Esophagus muscularis mucosa (tissue), 4 donors: ENCODE results near the gene HNRNPA2B1. TPM values are rescaled to one million over a fixed set of nuclear protein-coding genes. Genes with fewer than 3 reads are reported as not detected.

Source experiments
- DNase-seq: peaks from one replicate; pipeline ENCODE4 v3.0.0-alpha.2; 2017; ENCODE audit errors: extremely low spot score
- H3K27ac ChIP-seq, 4 donors: fragments of 200-600 bp; sonication (generic); replicated peaks in 1 of 4; 1 replicate in 3 of 4; 2 replicates in 1 of 4; pipeline ENCODE4 v1.5.1; 2016 to 2019; ENCODE audit warnings: mild to moderate bottlenecking in 1 of 4
- H3K27me3 ChIP-seq, 4 donors: fragments of 200-600 bp; sonication (generic); one replicate each; pipeline versions ENCODE4 v1.5.1 to v1.6.0; 2016 to 2019
- H3K36me3 ChIP-seq, 4 donors: fragments of 200-600 bp; sonication (generic); one replicate each; pipeline ENCODE4 v1.5.1; 2016 to 2019
- H3K4me1 ChIP-seq, 4 donors: fragments of 200-600 bp; sonication (generic); one replicate each; pipeline ENCODE4 v1.5.1; 2016 to 2019
- H3K4me3 ChIP-seq, 4 donors: fragments of 200-600 bp; sonication (generic); 1 replicate in 2 of 4; 2 replicates in 2 of 4; pipeline ENCODE4 v1.5.1; 2016 to 2019; ENCODE audit warnings: mild to moderate bottlenecking in 4 of 4, moderate library complexity in 1 of 4
- H3K9me3 ChIP-seq, 4 donors: fragments of 200-600 bp; sonication (generic); 1 replicate in 3 of 4; 2 replicates in 1 of 4; pipeline ENCODE4 v1.5.1; 2016 to 2019
- CTCF ChIP-seq, 3 experiments: fragments of 200-600 bp in 2 of 3; fragments of 450-650 bp in 1 of 3; sonication (generic) in 2 of 3; IDR thresholded peaks; one replicate each; pipeline ENCODE4 v1.5.1; 2017 to 2019; ENCODE audit warnings: antibody characterized with exemption in 3 of 3, mild to moderate bottlenecking in 2 of 3, moderate library complexity in 1 of 3
- EP300 ChIP-seq: sonication (generic); formaldehyde crosslinking; IDR thresholded peaks from one replicate; pipeline ENCODE4 v1.6.1; 2017; ENCODE audit warnings: antibody characterized with exemption
- POLR2A ChIP-seq: fragments of 450-650 bp; IDR thresholded peaks from one replicate; pipeline ENCODE4 v1.6.1; 2017; ENCODE audit warnings: antibody characterized with exemption, moderate library complexity, mild to moderate bottlenecking, low read depth
- POLR2AphosphoS5 ChIP-seq, 2 donors: sonication (generic); formaldehyde crosslinking; IDR thresholded peaks; one replicate each; pipeline ENCODE4 v1.6.1; 2017; ENCODE audit warnings: antibody characterized with exemption in 2 of 2
- WGBS: methylation state at CpG from one replicate; pipeline ENCODE4 v1.1.5; 2018; 5-methylcytosine and 5-hydroxymethylcytosine counted together
- intact Hi-C: fragments of 100-400 bp; cut with DNase I; formaldehyde crosslinking; loops from one replicate; pipeline ENCODE4 v1.15.1; 2023
- total RNA-seq, 4 donors: library from RNA; depleted of rRNA; stranded (reverse); fragments of >200 nt; gene quantifications; one replicate each; pipeline versions ENCODE4 v1.1.0 to v1.2.1, GENCODE V29; 2016

Gene HNRNPA2B1
- total RNA-seq, 4 donors from 2014 or later = 158 to 220 (median 202) TPM

DNA sequence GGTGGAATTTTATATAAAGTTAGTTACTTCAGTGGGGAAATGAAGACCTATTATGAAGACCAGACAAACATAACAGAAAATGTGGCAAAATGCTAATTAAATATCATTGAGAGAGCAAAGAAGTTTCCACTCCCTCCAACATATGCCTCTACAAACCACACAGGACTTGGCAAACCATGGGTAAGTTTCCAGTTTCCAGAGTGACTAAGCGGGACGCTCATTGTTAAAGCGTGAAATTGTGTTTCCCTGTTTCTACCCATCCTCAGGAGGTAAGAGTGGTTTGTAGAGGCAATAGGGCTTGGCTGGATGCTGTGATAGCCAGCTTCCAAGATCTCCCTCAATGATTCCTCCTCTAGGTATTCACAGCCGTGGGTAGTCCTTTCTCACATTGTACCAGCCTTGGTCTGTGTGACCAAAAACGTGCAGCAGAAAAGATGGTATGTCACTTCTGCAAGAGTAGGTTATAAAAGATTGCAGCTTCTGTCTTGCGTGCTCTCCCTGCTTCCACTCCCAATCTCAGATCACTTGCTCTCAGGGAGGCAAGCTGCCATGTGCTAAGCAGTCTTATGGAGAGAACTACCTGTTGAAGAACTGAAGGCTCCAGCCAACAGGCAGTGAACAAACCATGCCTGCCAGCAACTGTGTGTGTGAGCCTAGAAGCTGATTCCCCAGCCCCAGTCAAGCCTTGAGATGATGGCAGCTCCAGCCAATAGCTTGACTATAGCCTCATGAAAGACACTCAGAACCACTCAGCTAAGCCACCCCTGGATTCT is 36.7 kb upstream of the HNRNPA2B1 start:
- no peaks in the 10 kb centered on the region for H3K9me3 ChIP-seq
- 86% methylated on average over 6 of the region's 6 CpGs for WGBS
- TF ChIP-seq EP300 = no peak
- no peak for TF ChIP-seq CTCF (IDR thresholded peaks at IDR 0.05)
- no peak for TF ChIP-seq POLR2AphosphoS5 (IDR thresholded peaks at IDR 0.05)
- no peak for TF ChIP-seq POLR2A

DNA sequence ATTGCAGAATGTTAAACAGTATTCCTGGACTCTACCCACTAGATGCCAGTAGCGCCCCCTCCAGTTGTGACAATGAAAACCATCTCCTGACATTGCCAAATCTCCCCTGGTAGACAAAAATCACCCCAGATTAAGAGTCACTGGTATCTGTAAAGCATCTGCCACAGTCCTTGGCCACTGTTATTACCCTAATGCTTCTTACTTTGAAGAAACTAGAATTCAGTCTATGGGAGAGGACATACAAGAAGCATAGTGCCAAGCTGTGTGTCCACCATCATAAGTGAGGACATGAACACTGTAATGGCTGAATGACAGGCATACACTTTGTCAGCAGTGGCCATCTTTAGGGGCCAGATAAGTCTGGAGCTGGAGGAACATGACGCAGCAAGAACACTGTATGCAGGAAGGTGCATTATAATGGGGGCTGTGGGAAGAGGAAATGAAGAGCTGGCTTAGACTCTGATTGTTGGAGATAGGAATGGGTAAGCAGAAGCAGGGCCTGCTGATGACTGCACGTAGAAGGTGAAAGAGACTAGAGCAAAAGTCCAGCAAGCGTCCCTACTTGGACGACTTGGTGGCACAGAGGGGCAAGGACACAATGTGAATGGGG is 33.5 kb upstream of the HNRNPA2B1 start:
- WGBS = 75% methylated on average over 5 of the region's 5 CpGs
- Histone ChIP-seq H3K27ac (no peak overlapping the region), H3K27me3 (peaks cover 0 to 4% (median 0%) of the 10 kb centered on the region in 4 donors), H3K4me3 (no peak overlapping the region), H3K36me3 (no peaks in the 10 kb centered on the region), H3K4me1 (no peaks in the 10 kb centered on the region), H3K9me3 (no peaks in the 10 kb centered on the region)
- TF ChIP-seq POLR2A (no peak), EP300 (no peak), CTCF (IDR thresholded peaks at IDR 0.05) (no peak), POLR2AphosphoS5 (IDR thresholded peaks at IDR 0.05) (no peak)
- intact Hi-C loops = no loop called here
- DNase-seq = no peak

More for the DNA sequence above, 36.7 kb upstream of the HNRNPA2B1 start:
- Histone ChIP-seq H3K4me1 (no peaks in the 10 kb centered on the region), H3K36me3 (no peaks in the 10 kb centered on the region), H3K27me3 (peaks cover 0 to 4% (median 0%) of the 10 kb centered on the region in 4 donors), H3K27ac (no peak overlapping the region), H3K4me3 (no peak overlapping the region)
- intact Hi-C loops = no loop called here
- DNase-seq = no peak

- peaks cover 0 to 15% (median 0%) of the 10 kb centered on the region in 4 donors for H3K27me3 ChIP-seq
- no peaks in the 10 kb centered on the region for H3K9me3 ChIP-seq
- no peaks in the 10 kb centered on the region for H3K4me1 ChIP-seq
- 93% methylated on average over 2 of the region's 2 CpGs for WGBS
- TF ChIP-seq POLR2AphosphoS5 (IDR thresholded peaks at IDR 0.05) (no peak), CTCF (IDR thresholded peaks at IDR 0.05) (no peak), POLR2A (no peak), EP300 (no peak)
- no peak overlapping the region for H3K27ac ChIP-seq
- no peaks in the 10 kb centered on the region for H3K36me3 ChIP-seq
- no peak overlapping the region for H3K4me3 ChIP-seq
- intact Hi-C loops = no loop called here
- DNase-seq = no peak
Observed at GRCh38 chr7:26227987-26228386, 27.4 kb upstream of the HNRNPA2B1 start.

- Histone ChIP-seq H3K4me1 (no peaks in the 10 kb centered on the region), H3K4me3 (no peak overlapping the region), H3K27ac (no peak overlapping the region), H3K9me3 (no peaks in the 10 kb centered on the region), H3K36me3 (no peaks in the 10 kb centered on the region), H3K27me3 (peaks cover 0 to 11% (median 0%) of the 10 kb centered on the region in 4 donors)
- no peak for DNase-seq
- TF ChIP-seq CTCF (IDR thresholded peaks at IDR 0.05) = no peak
- TF ChIP-seq POLR2AphosphoS5 (IDR thresholded peaks at IDR 0.05) = no peak
- no peak for TF ChIP-seq POLR2A
- intact Hi-C loops = no loop called here
- 71% methylated on average over 5 of the region's 5 CpGs for WGBS
Observed at GRCh38 chr7:26224359-26224758, 23.8 kb upstream of the HNRNPA2B1 start.
